ENCODE data around the gene KPNB1. TPM values are rescaled to one million over a fixed set of nuclear protein-coding genes. Genes with fewer than 3 reads are reported as not detected.

KPNB1 gene
- total and polyA plus RNA-seq, 2 of the 8 experiments (the other 6 are each of a cell fraction or from before 2014, with no cell fraction given): 171 to 625 TPM

DNA sequence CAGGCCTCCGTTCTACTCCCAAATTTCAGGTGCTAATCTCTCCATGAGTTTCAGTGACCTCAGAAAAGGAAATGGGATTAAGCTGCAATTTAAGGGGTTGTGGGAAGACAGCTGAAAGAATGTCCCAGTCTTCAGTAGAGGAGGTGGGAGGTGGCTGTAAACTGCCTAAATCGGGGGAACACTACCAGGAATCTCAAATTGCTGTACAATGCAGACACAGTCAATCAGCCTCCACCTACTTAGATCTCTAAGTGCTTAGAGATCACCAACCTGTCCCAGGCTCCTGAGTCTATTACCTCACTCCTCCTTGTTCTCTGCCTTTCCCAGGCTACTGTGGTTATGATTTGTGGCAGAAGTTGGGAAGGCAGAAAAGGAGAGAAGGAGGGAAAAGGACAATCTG is 75.0 kb downstream of the KPNB1 start:
- Histone ChIP-seq H3K27ac (ENCODE audit: low read depth, low read length) (no peak overlapping the region), H3K18ac (ENCODE audit: extremely low read depth, low read length) (no peak overlapping the region), H3K36me3 (ENCODE audit: control insufficient read depth in 2 of 4, insufficient read depth in 4 of 4, low read length in 3 of 4) (no peaks in the 10 kb centered on the region), H3K79me2 (ENCODE audit: control insufficient read depth in 1 of 2, insufficient read depth in 2 of 2, low read length in 2 of 2) (no peaks in the 10 kb centered on the region), H4K5ac (ENCODE audit: insufficient read length, low read depth, low read length) (no peak overlapping the region), H3K4ac (replicated peaks; ENCODE audit: insufficient read length, low read depth, low read length) (no peak overlapping the region), H3K4me1 (replicated peaks in 1 of 4; ENCODE audit: control insufficient read depth in 3 of 4, insufficient read depth in 4 of 4, low read length in 3 of 4) (peaks cover 0 to 20% (median 12%) of the 10 kb centered on the region in 4 experiments; a peak in 5 of 7 replicates), H3K23me2 (ENCODE audit: low read depth, low read length) (no peaks in the 10 kb centered on the region; the same call in 1 of the 2 replicates), H2BK120ac (replicated peaks; ENCODE audit: low read depth, low read length) (no peak overlapping the region), H3K9ac (replicated peaks in 1 of 4; ENCODE audit: extremely low read depth in 1 of 4, low read depth in 3 of 4, low read length in 3 of 4) (no peak overlapping the region), H3K9me3 (ENCODE audit: insufficient read depth in 2 of 2, low read depth in 1 of 2, low read length in 1 of 2) (no peaks in the 10 kb centered on the region), H3K79me1 (ENCODE audit: low read depth, low read length) (no peaks in the 10 kb centered on the region), H3K27me3 (replicated peaks in 1 of 4; ENCODE audit: control insufficient read depth in 3 of 4, extremely low read depth in 1 of 4, insufficient read depth in 3 of 4, low read length in 3 of 4) (peaks cover 0 to 25% (median 20%) of the 10 kb centered on the region in 4 experiments; a peak in 6 of 7 replicates), H4K8ac (ENCODE audit: extremely low read depth, insufficient read depth, low read length) (no peak overlapping the region), H3K4me2 (ENCODE audit: insufficient read depth in 1 of 2, low read depth in 2 of 2, low read length in 2 of 2) (no peak overlapping the region), H2BK12ac (ENCODE audit: low read depth, low read length) (no peak overlapping the region), H2BK20ac (ENCODE audit: low read length) (no peak overlapping the region), H2BK5ac (ENCODE audit: low read depth, low read length) (no peak overlapping the region), H2AK5ac (ENCODE audit: low read depth, low read length) (no peak overlapping the region), H2AFZ (ENCODE audit: low read length) (no peak overlapping the region), H3K23ac (ENCODE audit: insufficient read length) (no peak overlapping the region), H3K4me3 (ENCODE audit: extremely low read depth in 1 of 4, insufficient read depth in 2 of 4, low read depth in 3 of 4, low read length in 4 of 4) (no peak overlapping the region), H3K14ac (ENCODE audit: insufficient read length) (no peak overlapping the region), H2BK15ac (ENCODE audit: low read length) (no peak overlapping the region), H3K56ac (replicated peaks; ENCODE audit: insufficient read length, low read depth, low read length) (no peak overlapping the region), H4K91ac (replicated peaks; ENCODE audit: insufficient read length, low read length) (no peak overlapping the region), H4K20me1 (replicated peaks in 1 of 2; ENCODE audit: control insufficient read depth in 1 of 2, insufficient read depth in 2 of 2, low read length in 2 of 2) (no peaks in the 10 kb centered on the region)
- DNase-seq (ENCODE audit: low read depth in 1 of 2, low spot score in 2 of 2) (no peak), FAIRE-seq (no peak)
- 92% methylated on average over 2 of the region's 2 CpGs; no CpG with 5 or more reads in 1 of the 2 experiments for WGBS, 2 experiments (ENCODE audit: extremely low coverage in 1 of 2, insufficient coverage in 1 of 2, insufficient read length in 1 of 2, insufficient replicate concordance in 2 of 2, low coverage in 1 of 2, low lambda C conversion rate in 2 of 2, missing lambda C conversion rate in 1 of 2)
- ChIA-PET CTCF (ENCODE audit: partially characterized antibody) (interaction anchor here (0.7 to 24.7 kb wide), 8 partner anchors 8 to 37 kb away, joined by 3 to 441 read pairs (median 7); partner anchors contain the start of genes TBKBP1 and TBX21), POLR2A (ENCODE audit: partially characterized antibody) (interaction anchor here (0.6 to 2.7 kb wide), 4 partner anchors 16 to 75 kb away, joined by 3 to 10 read pairs (median 6); partner anchors contain the start of gene KPNB1)
- TF ChIP-seq NRF1 (IDR thresholded peaks at IDR 0.05; ENCODE audit: low read depth, low read length): no peak
- no peak for TF ChIP-seq RFX5 (IDR thresholded peaks at IDR 0.05; ENCODE audit: borderline replicate concordance, low read depth, low read length)
